NCI-H1436 treated with DMSO at 0.1 percent for 48 hours (cell line): Measurements from ENCODE around the gene HLA-DRB1.
"Not testable (repeated sequence)": the region's sequence is repeated elsewhere in the genome, so short reads cannot be mapped to it uniquely, and the experiment has no call there.

ENCODE experiments used
- DNase-seq: peaks from one replicate; lab custom pipeline; 2025; lab: John Stamatoyannopoulos, UW

The HLA-DRB1 gene

DNA sequence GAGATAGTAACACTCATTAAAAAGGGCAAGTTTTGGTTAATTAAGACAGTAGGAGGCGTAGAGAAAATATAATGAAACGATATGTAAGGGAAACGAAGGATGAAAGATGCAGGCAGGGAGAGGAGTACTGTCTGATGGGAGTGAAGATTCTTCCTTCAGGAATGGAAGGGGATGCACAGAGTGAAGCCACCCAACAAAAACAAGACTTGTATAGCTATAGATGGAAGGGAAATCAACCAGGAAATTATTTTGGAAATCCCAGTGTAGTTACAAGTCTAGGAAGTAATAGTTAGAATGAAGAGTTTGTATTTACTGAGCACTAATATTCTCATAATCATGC lies 19.7 kb upstream of the HLA-DRB1 start:
- DNase-seq, result no peak

DNA sequence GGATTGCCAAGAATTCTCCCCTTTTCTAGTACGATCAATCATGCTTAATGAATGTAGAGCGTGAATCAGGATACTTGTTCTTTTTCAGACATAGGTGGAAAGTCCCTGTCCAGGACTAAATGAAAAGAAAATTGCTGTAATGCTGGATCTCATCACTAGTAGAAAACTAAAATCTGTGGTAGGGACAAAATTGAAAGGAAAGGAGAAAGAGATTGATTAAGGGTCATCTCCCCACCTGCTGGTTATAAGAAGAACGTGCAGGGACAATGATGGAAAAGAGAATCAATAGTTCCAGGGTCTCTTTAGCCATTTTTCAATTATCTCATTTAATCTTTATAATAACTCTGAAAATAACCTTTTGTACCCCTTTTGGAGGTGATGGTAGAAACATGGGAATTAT lies 18.7 kb upstream of the HLA-DRB1 start:
- no peak for DNase-seq

DNA sequence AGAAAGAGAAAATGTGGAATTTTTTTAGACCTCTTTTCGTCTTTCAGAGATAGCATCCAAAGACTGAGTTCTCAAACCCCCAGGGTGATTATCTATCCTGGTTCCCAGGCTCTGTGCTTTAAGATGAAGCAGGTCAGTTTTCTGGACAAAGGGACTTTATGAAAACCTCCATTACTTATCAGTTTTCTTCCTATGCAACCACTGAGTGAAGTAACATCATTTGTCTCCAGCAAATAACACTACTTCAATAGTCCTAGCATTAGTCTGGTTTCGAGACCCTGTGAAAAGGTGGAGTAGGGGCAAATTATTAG lies 18.3 kb upstream of the HLA-DRB1 start:
- no peak for DNase-seq

DNA sequence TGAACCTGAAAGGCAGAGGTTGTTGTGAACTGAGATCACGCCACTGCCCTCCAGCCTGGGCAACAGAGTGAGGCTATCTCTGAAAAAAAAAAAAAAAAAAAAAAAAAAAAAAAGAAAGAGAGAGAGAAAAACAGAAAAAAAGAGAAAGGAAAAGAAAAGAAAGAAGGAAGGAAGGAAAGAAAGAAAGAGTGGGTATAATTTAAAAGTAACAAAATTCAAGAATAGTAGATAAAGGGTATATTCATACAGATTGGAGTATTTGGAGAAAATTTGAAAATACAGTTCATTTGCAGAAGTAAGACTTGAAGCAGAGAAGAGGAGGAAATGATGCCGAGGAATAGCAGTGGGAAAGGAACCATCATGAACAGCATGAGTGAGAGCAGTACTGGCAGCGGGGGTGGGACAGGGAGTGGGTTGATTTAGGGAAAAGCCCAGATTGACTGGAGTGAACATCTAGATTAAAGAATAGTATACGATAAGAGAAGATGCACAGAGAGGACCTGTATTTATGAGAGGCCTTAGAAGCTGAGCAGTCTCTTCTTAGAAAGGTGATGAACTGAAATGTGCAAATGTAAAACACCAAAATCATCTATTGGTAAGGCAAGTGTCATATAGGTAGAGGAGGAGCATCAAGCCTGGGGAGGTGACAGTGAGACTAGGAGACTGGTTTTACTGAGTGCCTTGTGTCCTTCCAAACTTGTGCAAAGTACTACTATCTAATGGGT lies 17.8 kb upstream of the HLA-DRB1 start:
- no peak for DNase-seq

DNA sequence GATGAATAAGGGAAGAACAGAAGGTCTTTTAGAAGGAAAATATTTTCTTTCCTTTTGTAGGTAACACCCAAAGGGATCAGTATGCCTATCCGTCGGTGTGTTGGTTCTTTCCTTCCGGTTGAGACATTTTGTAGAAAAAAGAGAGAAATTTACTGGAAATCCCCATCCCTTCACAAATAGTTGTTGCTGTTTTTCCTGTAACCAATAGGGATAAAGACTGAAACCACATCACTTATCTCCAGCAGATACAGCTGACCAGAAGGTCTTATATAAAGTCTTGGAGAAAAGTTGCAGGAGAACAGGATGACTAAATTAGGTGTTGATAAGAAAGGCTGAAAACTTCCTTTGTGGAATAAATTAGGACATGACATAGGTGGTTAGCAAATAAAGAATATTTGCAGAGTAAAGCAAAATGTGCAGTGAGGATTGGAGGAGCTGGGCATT lies 14.8 kb upstream of the HLA-DRB1 start:
- no peak for DNase-seq

DNA sequence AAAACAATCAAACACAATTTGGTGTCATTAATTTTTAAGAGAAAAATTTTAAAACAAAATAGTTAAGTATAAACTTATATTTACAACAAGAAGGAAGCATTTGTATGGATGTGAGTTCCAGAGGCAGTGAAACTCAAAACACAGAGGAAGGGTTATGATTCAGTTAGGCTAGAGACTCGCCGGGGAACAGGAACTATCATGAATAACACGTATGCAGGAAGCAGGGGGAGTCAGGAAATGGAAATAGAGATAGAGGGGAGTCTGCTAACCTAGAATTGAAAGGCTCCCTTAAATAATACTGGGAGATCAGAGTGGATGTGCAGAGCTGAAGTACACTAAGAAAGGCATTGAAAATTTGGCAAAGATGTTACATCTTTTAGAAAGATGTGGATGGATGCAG lies 14.2 kb upstream of the HLA-DRB1 start:
- no peak for DNase-seq

DNA sequence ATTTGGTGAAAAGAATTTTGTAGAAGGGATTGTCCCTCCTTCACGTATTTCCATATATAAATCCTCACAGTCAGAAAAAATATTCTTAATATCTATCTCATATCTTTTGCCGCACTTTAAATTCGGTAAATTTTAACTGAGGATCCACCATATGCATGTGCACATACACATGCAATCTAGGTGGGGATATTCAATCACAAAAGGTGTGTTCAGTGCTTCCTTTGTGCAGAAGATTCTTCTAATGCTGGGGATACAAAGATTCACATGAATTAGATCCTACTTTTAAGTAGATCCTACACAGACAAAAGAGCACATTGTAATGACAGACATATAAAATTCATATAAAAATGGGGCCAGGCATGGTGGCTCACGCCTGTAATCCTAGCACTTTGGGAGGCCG lies 13.6 kb upstream of the HLA-DRB1 start:
- DNase-seq, result no peak

DNA sequence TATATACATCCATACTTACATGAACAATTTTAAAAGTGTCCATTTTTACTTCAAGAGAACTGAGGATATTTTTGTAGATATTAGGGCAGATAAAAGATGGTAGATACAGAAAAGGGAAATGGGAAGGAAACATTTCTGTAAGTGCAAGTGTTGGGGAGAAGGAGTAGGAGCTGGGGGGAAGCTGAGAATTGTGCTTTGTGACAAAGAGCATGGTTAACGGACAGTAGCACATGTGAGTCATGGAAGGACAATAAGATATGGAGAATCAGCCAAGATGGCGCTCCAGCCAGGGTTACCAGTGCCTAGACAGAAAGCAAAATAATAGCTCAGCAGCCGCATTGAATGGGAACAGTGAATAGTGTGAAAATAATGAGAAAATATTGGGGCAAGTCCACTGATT lies 12.7 kb upstream of the HLA-DRB1 start:
- no peak for DNase-seq

DNA sequence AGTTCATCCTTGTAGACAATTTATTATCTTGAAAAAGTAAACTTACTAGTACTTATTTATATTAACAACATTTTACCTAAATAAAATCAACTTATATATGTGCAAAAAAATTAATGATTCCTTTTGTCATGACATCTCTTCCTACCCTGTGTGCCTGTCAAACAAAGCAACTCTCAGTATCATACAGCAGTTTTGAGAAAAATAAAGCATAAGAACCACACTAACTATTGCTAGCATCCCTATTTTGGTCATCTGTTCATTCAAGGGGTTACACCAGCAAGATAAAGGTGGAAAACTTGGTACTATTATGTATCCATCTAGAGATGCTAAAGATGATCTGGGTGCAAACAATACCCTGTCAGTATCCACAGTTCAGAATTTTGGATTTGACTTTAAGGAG lies 7.4 kb upstream of the HLA-DRB1 start:
- no peak for DNase-seq

DNA sequence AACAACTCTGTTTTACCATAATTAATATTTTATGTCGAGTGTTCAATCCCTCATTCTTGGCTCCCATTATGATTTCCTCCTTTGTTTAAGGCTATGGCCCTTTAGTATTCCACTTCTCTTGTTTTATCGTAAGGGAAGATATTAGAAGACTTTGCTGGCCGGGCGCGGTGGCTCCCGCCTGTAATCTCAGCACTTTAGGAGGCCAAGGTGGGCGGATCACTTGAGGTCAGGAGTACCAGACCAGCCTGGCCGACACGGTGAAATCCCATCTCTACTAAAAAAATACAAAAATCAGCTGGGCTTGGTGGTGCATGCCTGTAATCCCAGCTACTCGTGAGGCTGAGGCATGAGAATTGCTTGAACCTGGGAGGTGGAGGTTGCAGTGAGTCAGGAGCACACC lies 1.1 kb upstream of the HLA-DRB1 start:
- DNase-seq, result not testable (repeated sequence)

DNA sequence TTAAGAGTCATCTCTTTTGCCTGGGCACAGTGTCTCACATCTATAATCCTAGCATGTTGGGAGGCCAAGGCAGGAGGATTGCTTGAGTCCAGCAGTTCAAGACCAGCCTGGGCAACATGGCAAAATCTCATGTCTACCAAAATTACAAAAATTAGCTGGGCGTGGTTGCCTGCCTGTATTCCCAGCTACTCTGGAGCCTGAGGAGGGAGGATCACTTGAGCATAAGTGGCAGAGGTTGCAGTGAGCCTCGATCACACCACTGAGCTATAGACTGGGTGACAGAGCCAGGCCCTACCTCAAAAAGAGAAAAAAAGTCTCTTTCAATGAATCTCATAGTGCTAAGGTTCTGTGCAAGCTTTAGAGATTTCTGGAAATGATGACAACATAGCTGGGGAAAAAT lies 1.5 kb downstream of the HLA-DRB1 start:
- no peak for DNase-seq

DNA sequence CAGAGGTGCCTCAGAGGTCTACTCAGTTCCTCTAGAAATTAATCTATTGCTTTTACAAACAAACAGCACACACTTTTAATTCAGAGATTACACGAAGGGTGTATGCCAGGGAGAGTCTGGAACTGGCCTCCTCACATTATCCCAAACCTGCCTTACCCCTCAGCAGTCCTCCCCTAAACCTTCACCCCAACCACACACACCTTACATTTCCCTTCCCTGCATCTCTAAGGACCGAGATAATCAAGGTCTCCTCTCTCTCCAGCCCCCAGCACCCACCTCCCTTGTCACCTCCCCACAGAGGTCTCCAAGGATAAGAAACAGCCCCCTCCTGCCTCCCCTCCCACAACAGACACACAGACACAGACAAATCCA lies 6.1 kb downstream of the HLA-DRB1 start:
- no peak for DNase-seq

DNA sequence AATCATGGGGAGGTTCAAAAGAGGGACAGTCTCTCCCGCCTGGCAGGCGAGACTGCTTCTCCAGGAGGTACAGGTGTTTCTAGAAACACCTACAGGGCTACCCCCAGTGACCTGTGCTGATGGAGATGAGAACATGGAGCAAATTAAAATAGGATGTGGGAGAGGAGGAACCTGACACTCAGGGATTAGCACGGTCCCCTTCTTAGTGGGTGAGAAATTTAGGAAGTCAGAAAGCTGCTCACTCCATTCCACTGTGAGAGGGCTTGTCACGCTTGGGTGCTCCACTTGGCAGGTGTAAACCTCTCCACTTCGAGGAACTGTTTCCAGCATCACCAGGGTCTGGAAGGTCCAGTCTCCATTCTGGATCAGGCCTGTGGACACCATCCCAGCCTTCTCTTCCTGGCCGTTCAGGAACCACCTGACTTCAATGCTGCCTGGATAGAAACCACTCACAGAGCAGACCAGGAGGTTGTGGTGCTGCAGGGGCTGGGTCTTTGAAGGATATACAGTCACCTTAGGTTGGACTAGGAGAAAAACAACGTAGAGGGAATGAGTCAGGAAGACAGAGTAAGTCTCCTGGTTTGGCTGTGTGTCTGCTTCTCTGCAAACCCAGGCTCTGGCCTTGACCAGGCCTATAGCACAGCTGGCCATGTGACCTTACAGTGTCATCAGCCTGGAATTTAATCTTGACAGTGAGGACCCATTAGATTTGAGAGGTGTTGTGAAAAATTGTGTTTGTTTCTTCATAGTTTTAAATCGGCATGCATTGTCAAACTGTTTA lies 8.1 kb downstream of the HLA-DRB1 start:
- no peak for DNase-seq

DNA sequence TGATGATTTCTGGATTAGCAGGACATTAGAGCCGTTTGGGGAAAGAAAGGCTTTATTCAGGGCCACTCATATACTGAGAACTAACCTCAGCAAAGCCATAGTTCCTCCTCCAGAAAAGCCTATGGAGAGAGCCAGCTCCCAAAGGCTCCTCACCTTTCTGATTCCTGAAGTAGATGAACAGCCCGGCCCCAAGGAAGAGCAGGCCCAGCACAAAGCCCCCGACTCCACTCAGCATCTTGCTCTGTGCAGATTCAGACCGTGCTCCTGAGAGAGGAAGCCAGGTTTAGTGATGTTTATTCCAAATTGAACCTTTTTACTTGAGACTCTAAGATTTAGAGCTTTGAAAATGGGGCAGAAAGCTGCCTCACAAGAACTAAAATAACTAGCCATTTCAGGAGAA lies 9.1 kb downstream of the HLA-DRB1 start:
- DNase-seq, result no peak

DNA sequence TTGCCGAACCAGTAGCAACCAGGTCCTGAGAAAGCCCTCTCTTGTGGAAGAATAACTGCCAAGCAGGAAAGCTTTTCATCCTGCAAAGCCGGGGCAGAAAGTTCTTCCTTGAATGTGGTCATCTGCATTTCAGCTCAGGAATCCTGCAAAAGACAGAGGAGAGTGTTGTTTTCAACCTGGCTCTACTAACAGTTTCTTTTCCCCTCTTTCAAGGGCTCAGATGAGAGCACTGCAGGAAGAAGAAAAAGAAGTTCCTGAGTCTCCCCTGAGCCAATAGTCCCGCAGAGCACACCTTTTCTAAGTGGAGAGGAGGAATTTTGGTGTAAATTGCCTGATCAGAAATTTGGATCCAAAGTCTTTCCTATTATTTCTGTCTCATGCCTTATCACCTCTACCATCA lies 10.7 kb downstream of the HLA-DRB1 start:
- no peak for DNase-seq

DNA sequence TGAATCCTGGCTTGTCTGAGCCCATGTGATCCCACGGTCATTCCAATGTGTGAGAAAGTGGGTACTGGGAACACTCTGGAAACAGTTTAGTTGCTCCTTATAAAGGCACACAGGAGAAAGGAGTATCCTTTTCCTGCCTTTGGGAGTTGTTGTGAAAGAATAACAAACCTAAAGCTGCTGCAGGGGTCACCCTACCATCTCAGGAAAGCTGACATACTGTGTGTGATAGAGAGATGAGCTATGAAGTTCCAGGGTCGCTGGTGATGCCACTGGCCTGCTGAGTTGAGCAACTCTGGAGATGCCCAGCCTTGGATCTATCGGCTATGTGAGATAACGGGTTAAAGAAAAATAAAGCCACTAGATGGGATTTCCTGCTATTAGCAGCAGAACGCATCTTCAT lies 12.2 kb downstream of the HLA-DRB1 start:
- not testable (repeated sequence) for DNase-seq

DNA sequence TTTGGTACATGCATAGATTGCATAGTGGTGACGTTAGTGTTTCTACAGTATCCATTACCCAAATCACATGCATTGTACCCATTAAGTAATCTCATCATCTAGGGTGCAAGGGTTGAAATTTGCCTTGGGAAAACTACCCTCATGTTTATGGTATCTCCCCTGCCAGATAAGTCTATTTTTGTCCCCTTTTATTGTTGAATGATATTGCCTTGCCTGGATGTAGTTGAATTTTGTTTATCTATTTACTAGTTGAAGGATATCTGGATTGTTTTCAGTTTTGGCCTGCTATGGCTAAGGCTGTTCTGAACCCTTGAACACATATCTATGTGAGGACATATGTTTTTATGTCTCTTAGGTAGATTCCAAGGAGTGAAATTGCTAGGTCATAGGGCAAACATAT lies 13.4 kb downstream of the HLA-DRB1 start:
- no peak for DNase-seq

DNA sequence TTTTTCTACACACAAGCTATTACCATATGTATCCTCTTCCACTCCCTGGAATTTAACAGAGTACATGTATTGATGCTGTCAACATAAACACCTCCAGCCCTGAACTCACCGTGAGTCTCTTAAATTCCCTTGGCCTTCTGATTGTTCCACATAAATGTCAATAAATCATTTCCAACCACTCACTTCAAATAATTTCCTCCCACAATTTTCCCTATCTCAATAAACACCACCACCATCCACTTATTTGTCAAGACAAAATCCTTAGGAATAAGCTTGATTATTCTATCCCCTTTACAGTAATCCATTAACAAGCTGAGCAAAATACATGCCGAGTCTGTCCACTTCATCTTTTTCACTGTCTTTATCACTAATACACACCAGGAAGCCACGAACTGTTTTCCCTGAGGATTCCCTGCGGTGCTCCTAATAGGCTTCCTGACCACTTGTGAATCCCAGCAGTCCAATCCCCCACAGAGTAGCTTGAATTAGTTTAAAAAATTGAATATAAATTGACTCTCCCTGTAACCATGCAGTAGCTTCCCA lies 19.2 kb downstream of the HLA-DRB1 start:
- no peak for DNase-seq

DNA sequence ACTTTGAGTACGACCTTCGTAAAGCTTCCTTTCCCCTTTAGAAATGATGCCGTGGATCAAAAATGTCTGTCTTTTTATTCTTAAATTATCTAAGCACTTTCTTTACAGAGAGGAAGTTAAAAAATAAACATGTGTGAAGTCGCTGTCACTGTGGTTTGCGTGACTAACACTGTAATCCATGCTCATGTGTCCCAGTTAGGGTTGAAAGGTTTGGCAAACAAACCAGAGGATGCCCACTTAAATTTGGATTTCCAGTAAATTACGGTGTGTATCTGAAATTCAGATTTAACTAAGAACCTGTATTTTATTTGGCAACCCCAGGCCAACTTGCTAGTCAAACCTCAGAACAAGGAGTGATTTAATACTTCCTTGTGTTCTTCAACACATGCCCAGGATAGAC lies 21.1 kb downstream of the HLA-DRB1 start:
- DNase-seq, result no peak

DNA sequence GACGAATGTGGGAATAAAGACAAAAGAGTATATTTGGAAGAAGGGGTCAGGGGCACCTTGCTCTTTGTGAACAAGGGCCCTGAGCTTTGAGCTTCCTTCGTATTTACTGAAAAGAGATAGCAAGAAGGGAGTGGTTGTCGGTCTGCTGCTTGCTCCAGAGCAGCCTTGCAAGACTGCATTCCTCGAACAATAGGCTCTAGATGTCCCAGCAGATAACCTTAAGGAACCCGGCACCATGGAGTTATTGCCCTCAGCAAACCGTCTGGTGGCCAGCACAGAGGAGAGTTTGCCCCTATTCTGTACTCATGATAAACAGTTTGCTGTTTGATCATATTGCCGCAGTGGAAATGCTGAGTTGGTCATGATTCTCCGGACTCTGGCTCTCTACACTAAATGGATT lies 22.7 kb downstream of the HLA-DRB1 start:
- no peak for DNase-seq

DNA sequence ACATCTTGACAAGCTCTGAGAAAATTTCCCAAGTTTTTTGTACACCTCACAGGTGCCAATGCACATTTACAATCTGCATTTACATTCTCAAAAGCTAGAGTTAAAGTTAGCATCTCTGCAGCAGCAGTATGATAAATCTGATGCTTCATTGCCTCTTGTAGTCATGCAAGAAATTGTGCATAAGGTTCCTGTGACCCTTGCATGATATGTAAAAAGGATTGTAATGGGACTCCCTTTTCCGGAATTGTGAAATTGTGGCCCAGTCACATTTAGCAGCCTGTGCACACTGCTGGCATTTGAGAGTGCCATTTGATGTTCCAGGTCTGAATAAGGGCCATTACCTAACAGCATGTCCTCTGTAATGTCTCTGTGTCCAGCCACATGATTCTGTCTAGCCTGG lies 24.1 kb downstream of the HLA-DRB1 start:
- DNase-seq, result no peak

DNA sequence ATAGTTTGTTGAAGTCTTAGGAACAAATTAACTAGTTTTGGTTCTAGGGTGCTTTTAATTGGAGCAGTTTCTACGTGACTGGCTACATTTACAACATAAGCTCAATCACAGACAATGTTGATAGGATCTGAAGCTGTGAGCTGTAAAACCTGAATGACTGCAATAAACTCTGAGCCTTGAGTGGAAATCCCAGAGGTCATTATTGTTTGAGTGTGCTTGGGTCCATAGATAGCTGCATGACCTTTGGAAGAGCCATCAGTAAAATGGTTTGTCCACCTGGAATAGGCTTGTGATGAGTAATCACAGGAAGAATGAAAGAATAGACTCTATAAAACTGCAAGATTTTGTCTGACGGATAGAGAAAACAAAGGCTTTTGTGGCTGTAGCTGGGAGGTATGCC lies 26.7 kb downstream of the HLA-DRB1 start:
- DNase-seq, result no peak

DNA sequence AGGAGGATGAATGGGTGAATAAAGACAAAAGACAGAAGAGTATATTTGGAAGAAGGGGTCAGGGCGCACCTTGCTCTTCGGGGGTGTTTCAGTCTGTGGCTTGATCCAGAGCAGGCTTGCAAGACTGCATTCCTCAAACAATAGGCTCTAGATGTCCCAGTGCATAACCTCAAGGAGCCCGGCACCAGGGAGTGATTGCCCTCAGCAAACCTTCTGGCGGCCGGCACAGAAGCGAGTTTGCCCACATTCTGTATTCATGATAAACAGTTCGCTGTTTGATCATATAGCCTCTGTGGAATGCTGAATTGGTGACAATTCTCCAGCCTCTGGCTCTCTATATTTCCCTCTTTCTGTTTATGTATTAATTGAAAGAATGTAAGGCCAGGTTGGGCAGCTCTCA lies 29.9 kb downstream of the HLA-DRB1 start:
- no peak for DNase-seq
